Spleen (tissue), 11 donors: Measurements from ENCODE around the gene MCHR1. TPM values are rescaled to one million over a fixed set of nuclear protein-coding genes. Genes with fewer than 3 reads are reported as not detected.
A peak's percentile ranks its signal among the peaks of the same experiment; 100 is the strongest.

Experiments used
- DNase-seq: peaks from one replicate; pipeline ENCODE4 v3.0.0-alpha.2; 2020
- H3K27ac ChIP-seq, 8 donors: fragments of 200-600 bp; sonication (generic) in 7 of 8; 1 replicate in 4 of 8; 2 replicates in 4 of 8; pipeline versions ENCODE4 v1.5.0 to v1.8.0; 2016 to 2021; ENCODE audit warnings: inconsistent platforms in 4 of 8, mild to moderate bottlenecking in 4 of 8, moderate library complexity in 1 of 8
- H3K27me3 ChIP-seq, 7 donors: fragments of 200-600 bp; sonication (generic) in 6 of 7; replicated peaks in 1 of 7; 1 replicate in 4 of 7; 2 replicates in 3 of 7; pipeline versions ENCODE4 v1.5.0 to v1.8.0; 2016 to 2021; ENCODE audit warnings: inconsistent platforms in 3 of 7, mild to moderate bottlenecking in 1 of 7
- H3K36me3 ChIP-seq, 6 donors: fragments of 200-600 bp; sonication (generic) in 5 of 6; 1 replicate in 4 of 6; 2 replicates in 2 of 6; pipeline versions ENCODE4 v1.5.0 to v1.8.0; 2016 to 2021; ENCODE audit warnings: inconsistent platforms in 2 of 6
- H3K4me1 ChIP-seq, 6 donors: fragments of 200-600 bp; sonication (generic) in 5 of 6; 1 replicate in 3 of 6; 2 replicates in 3 of 6; pipeline versions ENCODE4 v1.5.0 to v1.8.0; 2016 to 2021; ENCODE audit warnings: inconsistent platforms in 3 of 6
- H3K4me3 ChIP-seq, 8 donors: fragments of 200-600 bp; sonication (generic) in 7 of 8; 1 replicate in 4 of 8; 2 replicates in 4 of 8; pipeline versions ENCODE4 v1.5.0 to v1.8.0; 2016 to 2021; ENCODE audit warnings: inconsistent platforms in 4 of 8, mild to moderate bottlenecking in 4 of 8, moderate library complexity in 2 of 8
- H3K9me3 ChIP-seq, 8 donors: fragments of 200-600 bp; sonication (generic) in 7 of 8; 1 replicate in 4 of 8; 2 replicates in 4 of 8; pipeline versions ENCODE4 v1.5.0 to v1.8.0; 2016 to 2021; ENCODE audit warnings: inconsistent platforms in 4 of 8
- CTCF ChIP-seq, 11 experiments: fragments of 200-600 bp in 7 of 11; fragments of 450-650 bp in 4 of 11; sonication (generic) in 4 of 11; IDR thresholded peaks in 8 of 11; conservative IDR thresholded peaks in 3 of 11; 1 replicate in 7 of 11; 2 replicates in 4 of 11; pipeline versions ENCODE4 v1.4.0 to v1.8.0; 2016 to 2021; ENCODE audit warnings: antibody characterized with exemption in 11 of 11, inconsistent platforms in 4 of 11, mild to moderate bottlenecking in 1 of 11
- POLR2A ChIP-seq, 3 donors: fragments of 450-650 bp; IDR thresholded peaks; one replicate each; pipeline ENCODE4 v1.5.1; 2017; ENCODE audit warnings: antibody characterized with exemption in 3 of 3, mild to moderate bottlenecking in 1 of 3
- POLR2AphosphoS5 ChIP-seq, 3 donors: sonication (generic); formaldehyde crosslinking; IDR thresholded peaks; one replicate each; pipeline ENCODE4 v1.5.1; 2017; ENCODE audit warnings: antibody characterized with exemption in 3 of 3
- whole genome bisulfite sequencing, 5 donors: extraction: QIAGEN DNeasy Blood & Tissue Kit in 3 of 5; methylation state at CpG; one replicate each; pipeline versions ENCODE4 v1.1.5 to v1.1.7; 2013 to 2018; 5-methylcytosine and 5-hydroxymethylcytosine counted together
- intact Hi-C: fragments of 100-400 bp; cut with DNase I; formaldehyde crosslinking; loops from one replicate; pipeline ENCODE4 v1.15.0; 2023; ENCODE audit warnings: low total_unique reads
- polyA plus RNA-seq, 3 donors: library from polyadenylated mRNA; stranded (reverse); fragments of 200-250 nt; gene quantifications; one replicate each; pipeline ENCODE4 v1.2.1, GENCODE V29; 2013
- total RNA-seq, 7 donors: library from RNA; depleted of rRNA in 3 of 7; stranded (reverse); fragments of >200 nt in 3 of 7; fragmentation: NEBNext Ultra II Directional in 4 of 7; extraction: Animal tissue kit (Norgen Biotek cat#: 25700) in 4 of 7; gene quantifications; one replicate each; pipeline versions ENCODE4 v1.1.0 to v1.2.1, GENCODE V29; 2016 to 2021
- donor health status: healthy with polysubstance abuse.
- donor health status: DM: no; HTN: no; CAD: no; lungs with moderate emphysema.
- donor health status: DM: no; HTN: no; CAD: no.
- donor health status: Bipolar disorder and iron deficiency.
- donor health status: healthy.
- donor health status: DM: no; HTN: no; CAD: no.
- donor health status: DM: yes; HTN: yes; CAD: no.

The MCHR1 gene
- total and polyA plus RNA-seq, 10 donors, result 0.10 to 0.70 (median 0.23) TPM; not detected in 5

- WGBS, 5 donors, result 72 to 84% (median 81%) methylated on average over 7 of the region's 7 CpGs
- no peak for DNase-seq
- Histone ChIP-seq H3K9me3 (no peaks in the 10 kb centered on the region), H3K4me1 (peaks cover 0 to 10% (median 0%) of the 10 kb centered on the region in 6 donors), H3K36me3 (no peaks in the 10 kb centered on the region), H3K27me3 (no peaks in the 10 kb centered on the region), H3K4me3 (no peak overlapping the region), H3K27ac (peak overlapping the region in 5 of 8 donors; percentile 22 to 36 (median 23))
- TF ChIP-seq POLR2AphosphoS5 (IDR thresholded peaks at IDR 0.05), result no peak
- TF ChIP-seq CTCF (IDR thresholded peaks at IDR 0.05 in 8 of 11, conservative IDR thresholded peaks at IDR 0.05 in 3 of 11), result no peak
- TF ChIP-seq POLR2A (IDR thresholded peaks at IDR 0.05), result no peak
- intact Hi-C loops, result no loop called here
Observed at GRCh38 chr22:40666151-40666848, 13.0 kb upstream of the MCHR1 start.

GRCh38 chr22:40668611-40669411 is 10.5 kb upstream of the MCHR1 start:
- no peak for TF ChIP-seq POLR2A (IDR thresholded peaks at IDR 0.05)
- TF ChIP-seq CTCF (IDR thresholded peaks at IDR 0.05 in 8 of 11, conservative IDR thresholded peaks at IDR 0.05 in 3 of 11), result no peak
- no peak for TF ChIP-seq POLR2AphosphoS5 (IDR thresholded peaks at IDR 0.05)
- no peaks in the 10 kb centered on the region for H3K36me3 ChIP-seq
- intact Hi-C loops, result no loop called here
- no peaks in the 10 kb centered on the region for H3K27me3 ChIP-seq
- WGBS, 5 donors, result 59 to 75% (median 67%) methylated on average over 11 of the region's 11 CpGs
- no peak for DNase-seq
- H3K9me3 ChIP-seq, result no peaks in the 10 kb centered on the region
- H3K4me1 ChIP-seq, result peaks cover 0 to 8% (median 0%) of the 10 kb centered on the region in 6 donors
- H3K4me3 ChIP-seq, result no peak overlapping the region
- H3K27ac ChIP-seq, result peak overlapping the region in 6 of 8 donors; percentile 22 to 53 (median 28)

GRCh38 chr22:40670058-40670457 is 9.2 kb upstream of the MCHR1 start:
- Histone ChIP-seq H3K4me1 (peaks cover 0 to 8% (median 0%) of the 10 kb centered on the region in 6 donors), H3K4me3 (no peak overlapping the region), H3K36me3 (no peaks in the 10 kb centered on the region), H3K9me3 (no peaks in the 10 kb centered on the region), H3K27me3 (no peaks in the 10 kb centered on the region), H3K27ac (no peak overlapping the region)
- no peak for DNase-seq
- WGBS, 5 donors, result 82 to 89% (median 88%) methylated on average over 2 of the region's 2 CpGs
- intact Hi-C loops, result no loop called here
- TF ChIP-seq CTCF (IDR thresholded peaks at IDR 0.05 in 8 of 11, conservative IDR thresholded peaks at IDR 0.05 in 3 of 11), result no peak
- TF ChIP-seq POLR2A (IDR thresholded peaks at IDR 0.05), result no peak
- TF ChIP-seq POLR2AphosphoS5 (IDR thresholded peaks at IDR 0.05), result no peak

- 90 to 96% (median 94%) methylated on average over 13 of the region's 13 CpGs for WGBS, 5 donors
- H3K4me1 ChIP-seq, result peaks cover 0 to 8% (median 0%) of the 10 kb centered on the region in 6 donors
- H3K9me3 ChIP-seq, result no peaks in the 10 kb centered on the region
- H3K27me3 ChIP-seq, result no peaks in the 10 kb centered on the region
- intact Hi-C loops, result no loop called here
- no peak for DNase-seq
- TF ChIP-seq CTCF (IDR thresholded peaks at IDR 0.05 in 8 of 11, conservative IDR thresholded peaks at IDR 0.05 in 3 of 11), result no peak
- no peak for TF ChIP-seq POLR2A (IDR thresholded peaks at IDR 0.05)
- no peak for TF ChIP-seq POLR2AphosphoS5 (IDR thresholded peaks at IDR 0.05)
- H3K36me3 ChIP-seq, result no peaks in the 10 kb centered on the region
- no peak overlapping the region for H3K27ac ChIP-seq
- H3K4me3 ChIP-seq, result no peak overlapping the region
Observed at GRCh38 chr22:40671369-40671768, 7.9 kb upstream of the MCHR1 start.
